ENCODE results near the gene TNC.

DNA sequence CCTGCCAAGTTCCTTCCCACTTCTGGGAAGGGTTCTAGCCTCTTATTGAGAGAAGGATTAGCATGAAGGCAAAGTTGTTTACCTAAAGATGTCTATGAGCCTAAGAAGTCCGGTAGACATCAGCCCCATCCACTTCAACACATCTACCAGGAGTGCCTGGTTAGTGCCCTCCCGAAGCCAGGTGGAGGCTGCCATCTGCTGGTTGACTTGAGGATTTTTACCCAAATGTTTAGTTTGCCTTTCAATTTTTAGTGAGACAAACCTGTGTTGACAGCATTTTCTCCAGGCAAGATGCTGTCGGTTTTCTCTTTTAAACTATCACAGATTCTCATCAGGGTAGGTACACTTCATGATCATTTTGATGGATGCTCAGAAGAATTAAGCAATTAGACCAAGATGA, 104.0 kb downstream of the TNC start:
- TF ChIP-seq, protein P1, sequence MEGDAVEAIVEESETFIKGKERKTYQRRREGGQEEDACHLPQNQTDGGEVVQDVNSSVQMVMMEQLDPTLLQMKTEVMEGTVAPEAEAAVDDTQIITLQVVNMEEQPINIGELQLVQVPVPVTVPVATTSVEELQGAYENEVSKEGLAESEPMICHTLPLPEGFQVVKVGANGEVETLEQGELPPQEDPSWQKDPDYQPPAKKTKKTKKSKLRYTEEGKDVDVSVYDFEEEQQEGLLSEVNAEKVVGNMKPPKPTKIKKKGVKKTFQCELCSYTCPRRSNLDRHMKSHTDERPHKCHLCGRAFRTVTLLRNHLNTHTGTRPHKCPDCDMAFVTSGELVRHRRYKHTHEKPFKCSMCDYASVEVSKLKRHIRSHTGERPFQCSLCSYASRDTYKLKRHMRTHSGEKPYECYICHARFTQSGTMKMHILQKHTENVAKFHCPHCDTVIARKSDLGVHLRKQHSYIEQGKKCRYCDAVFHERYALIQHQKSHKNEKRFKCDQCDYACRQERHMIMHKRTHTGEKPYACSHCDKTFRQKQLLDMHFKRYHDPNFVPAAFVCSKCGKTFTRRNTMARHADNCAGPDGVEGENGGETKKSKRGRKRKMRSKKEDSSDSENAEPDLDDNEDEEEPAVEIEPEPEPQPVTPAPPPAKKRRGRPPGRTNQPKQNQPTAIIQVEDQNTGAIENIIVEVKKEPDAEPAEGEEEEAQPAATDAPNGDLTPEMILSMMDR (IDR thresholded peaks at IDR 0.05) = peak; percentile 77 to 83 (median 81)
- TF ChIP-seq POLR2A (IDR thresholded peaks at IDR 0.05) = no peak

Data from right lobe of liver (tissue), 4 donors.